Spinal cord (tissue), 10 donors: ENCODE data around the gene LEKR1. TPM values are rescaled to one million over a fixed set of nuclear protein-coding genes. Genes with fewer than 3 reads are reported as not detected.
A peak's percentile ranks its signal among the peaks of the same experiment; 100 is the strongest.

Experiments
- DNase-seq, 6 donors: peaks; one replicate each; pipeline versions ENCODE4 v3.0.0 to v3.0.0-alpha.2; 2013 to 2015; ENCODE audit warnings: low spot score in 6 of 6, low read depth in 4 of 6
- H3K27ac ChIP-seq: one replicate; pipeline ENCODE4 v1.5.1; 2013; ENCODE audit warnings: low read depth, low read length, control low read depth
- H3K27me3 ChIP-seq: one replicate; pipeline ENCODE4 v1.6.1; 2013; ENCODE audit warnings: low read length; ENCODE audit not compliant: control insufficient read depth, insufficient read depth
- H3K36me3 ChIP-seq: one replicate; pipeline ENCODE4 v1.6.1; 2013; ENCODE audit warnings: low read length; ENCODE audit not compliant: control insufficient read depth, insufficient read depth
- H3K4me1 ChIP-seq: one replicate; pipeline ENCODE4 v1.6.1; 2013; ENCODE audit warnings: low read length; ENCODE audit not compliant: control insufficient read depth, insufficient read depth
- H3K4me3 ChIP-seq: one replicate; pipeline ENCODE4 v1.5.1; 2013; ENCODE audit warnings: low read depth, low read length, control low read depth
- H3K9me3 ChIP-seq: one replicate; pipeline ENCODE4 v1.6.1; 2013; ENCODE audit warnings: low read length; ENCODE audit not compliant: control insufficient read depth, insufficient read depth
- WGBS: methylation state at CpG from one replicate; pipeline ENCODE4 v1.1.5; 2013; ENCODE audit warnings: missing lambda C conversion rate; ENCODE audit not compliant: insufficient coverage; 5-methylcytosine and 5-hydroxymethylcytosine counted together
- polyA plus RNA-seq, 2 donors: library from polyadenylated mRNA; unstranded; fragments of 120-200 nt; gene quantifications; one replicate each; pipeline ENCODE4 v1.2.1, GENCODE V29; 2013; ENCODE audit not compliant: insufficient read length in 2 of 2
- total RNA-seq, 2 donors: library from RNA; depleted of rRNA in 1 of 2; stranded (reverse); fragments of 120-200 nt in 1 of 2; fragments of >200 nt in 1 of 2; gene quantifications; one replicate each; pipeline versions ENCODE4 v1.2.3 to v1.2.4, GENCODE V29; 2013 to 2014
- donor health status: healthy.

LEKR1 gene
- total and polyA plus RNA-seq, 4 donors, result 1.7 to 2.4 (median 1.9) TPM

- H3K27ac ChIP-seq, result no peak overlapping the region
- no peaks in the 10 kb centered on the region for H3K4me1 ChIP-seq
- no peak overlapping the region for H3K4me3 ChIP-seq
- DNase-seq, result no peak
- H3K9me3 ChIP-seq, result no peaks in the 10 kb centered on the region
- 92% methylated on average over 2 of the region's 3 CpGs for WGBS
- no peaks in the 10 kb centered on the region for H3K36me3 ChIP-seq
- H3K27me3 ChIP-seq, result no peaks in the 10 kb centered on the region
Measured at GRCh38 chr3:156981005-156981404, 154.9 kb downstream of the LEKR1 start.

- no peaks in the 10 kb centered on the region for H3K36me3 ChIP-seq
Measured at GRCh38 chr3:156983559-156983958, 157.4 kb downstream of the LEKR1 start.

GRCh38 chr3:156985711-156986110, 159.6 kb downstream of the LEKR1 start:
- Histone ChIP-seq H3K36me3 (no peaks in the 10 kb centered on the region), H3K27ac (no peak overlapping the region), H3K4me1 (no peaks in the 10 kb centered on the region), H3K27me3 (no peaks in the 10 kb centered on the region), H3K4me3 (no peak overlapping the region), H3K9me3 (no peaks in the 10 kb centered on the region)
- WGBS, result 90% methylated on average over 5 of the region's 5 CpGs
- DNase-seq, result no peak

More at GRCh38 chr3:156983559-156983958, 157.4 kb downstream of the LEKR1 start:
- H3K27me3 ChIP-seq, result no peaks in the 10 kb centered on the region
- no peak overlapping the region for H3K27ac ChIP-seq
- H3K4me3 ChIP-seq, result no peak overlapping the region
- H3K9me3 ChIP-seq, result no peaks in the 10 kb centered on the region
- peak in 1 of 6 donors; percentile 2 for DNase-seq
- H3K4me1 ChIP-seq, result no peaks in the 10 kb centered on the region

DNA sequence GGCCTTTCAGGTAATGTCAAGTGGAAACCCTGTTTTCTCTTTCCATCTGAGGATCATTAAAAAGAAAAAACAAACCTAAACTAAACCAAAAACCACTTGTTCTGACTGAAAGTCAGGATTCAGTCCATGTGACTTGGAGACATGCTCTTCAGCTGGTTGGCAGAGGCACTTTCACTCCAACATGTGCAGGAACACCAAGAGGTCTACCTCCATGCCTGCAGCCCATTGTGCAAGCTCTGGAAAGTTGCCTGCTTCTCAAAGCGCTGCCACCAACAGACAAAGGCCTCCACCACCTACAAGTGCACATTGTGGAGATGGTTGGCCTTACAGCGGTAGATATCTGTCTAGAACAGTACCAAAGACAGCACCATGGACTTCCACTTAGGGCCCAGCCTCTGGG, 161.8 kb downstream of the LEKR1 start:
- no CpG with 5 or more reads among the region's 2 CpGs for WGBS

DNA sequence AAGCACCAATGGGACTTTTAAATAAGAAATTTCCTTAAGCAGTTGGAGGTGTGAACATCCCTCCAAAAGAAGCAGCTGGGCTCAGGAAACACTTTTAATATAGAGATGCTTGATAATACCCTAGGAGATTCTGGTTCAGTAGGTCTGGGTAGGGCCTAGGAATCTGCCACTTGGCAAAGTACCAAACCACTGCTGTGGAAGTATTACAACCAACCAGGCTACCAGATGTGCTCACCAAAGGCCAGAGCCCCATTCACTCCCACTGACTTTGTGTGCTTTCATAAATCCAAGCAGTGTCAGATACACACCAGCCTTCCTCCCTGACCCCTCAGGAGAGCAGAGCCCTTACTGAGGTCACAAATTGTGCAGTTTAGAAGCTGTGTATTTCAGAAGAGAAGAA, 171.2 kb downstream of the LEKR1 start:
- Histone ChIP-seq H3K36me3 (no peaks in the 10 kb centered on the region), H3K4me3 (no peak overlapping the region), H3K4me1 (no peaks in the 10 kb centered on the region), H3K27me3 (no peaks in the 10 kb centered on the region), H3K27ac (no peak overlapping the region), H3K9me3 (no peaks in the 10 kb centered on the region)
- peak in 1 of 6 donors; percentile 4 for DNase-seq

More for the DNA sequence above, 161.8 kb downstream of the LEKR1 start:
- Histone ChIP-seq H3K4me1 (no peaks in the 10 kb centered on the region), H3K9me3 (no peaks in the 10 kb centered on the region), H3K27me3 (no peaks in the 10 kb centered on the region), H3K27ac (no peak overlapping the region), H3K4me3 (no peak overlapping the region), H3K36me3 (no peaks in the 10 kb centered on the region)
- no peak for DNase-seq

GRCh38 chr3:157001221-157001957, 175.2 kb downstream of the LEKR1 start:
- H3K4me3 ChIP-seq, result no peak overlapping the region

DNA sequence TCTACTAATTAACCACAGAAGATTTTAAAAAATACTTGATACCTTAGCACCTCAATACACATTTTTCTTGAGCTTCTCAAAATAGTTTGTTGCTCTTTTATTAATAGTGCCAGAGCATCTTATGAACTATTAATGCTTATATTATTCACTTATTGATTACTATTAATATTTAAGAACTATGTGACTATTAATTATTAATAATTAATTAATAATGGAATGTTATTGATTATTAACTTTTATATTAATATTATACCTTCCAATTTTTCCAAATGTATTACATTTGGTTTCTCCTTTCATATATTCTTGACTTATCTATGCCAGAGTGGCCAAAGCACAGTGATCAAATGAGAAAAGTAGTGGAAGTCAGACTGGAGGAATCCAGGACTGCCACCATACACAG, 195.5 kb downstream of the LEKR1 start:
- no peak for DNase-seq
- Histone ChIP-seq H3K27ac (no peak overlapping the region), H3K4me3 (no peak overlapping the region), H3K36me3 (no peaks in the 10 kb centered on the region), H3K27me3 (no peaks in the 10 kb centered on the region), H3K9me3 (no peaks in the 10 kb centered on the region), H3K4me1 (no peaks in the 10 kb centered on the region)

More at GRCh38 chr3:157001221-157001957, 175.2 kb downstream of the LEKR1 start:
- H3K9me3 ChIP-seq, result no peaks in the 10 kb centered on the region
- H3K36me3 ChIP-seq, result no peaks in the 10 kb centered on the region
- H3K27me3 ChIP-seq, result no peaks in the 10 kb centered on the region
- no peak overlapping the region for H3K27ac ChIP-seq
- H3K4me1 ChIP-seq, result no peaks in the 10 kb centered on the region
- DNase-seq, result peak in 1 of 6 donors; percentile 30
- WGBS, result no CpG with 5 or more reads among the region's 2 CpGs

- no peaks in the 10 kb centered on the region for H3K4me1 ChIP-seq
- H3K9me3 ChIP-seq, result no peaks in the 10 kb centered on the region
- no peak overlapping the region for H3K27ac ChIP-seq
- no peak overlapping the region for H3K4me3 ChIP-seq
- H3K36me3 ChIP-seq, result no peaks in the 10 kb centered on the region
- no peak for DNase-seq
- H3K27me3 ChIP-seq, result no peaks in the 10 kb centered on the region
Measured at GRCh38 chr3:157023226-157023625, 197.1 kb downstream of the LEKR1 start.

GRCh38 chr3:157026091-157026490, 199.9 kb downstream of the LEKR1 start:
- no peak overlapping the region for H3K27ac ChIP-seq
- H3K27me3 ChIP-seq, result no peaks in the 10 kb centered on the region
- H3K4me1 ChIP-seq, result no peaks in the 10 kb centered on the region
- WGBS, result no CpG with 5 or more reads among the region's 1 CpG
- DNase-seq, result no peak
- no peaks in the 10 kb centered on the region for H3K36me3 ChIP-seq
- no peak overlapping the region for H3K4me3 ChIP-seq
- no peaks in the 10 kb centered on the region for H3K9me3 ChIP-seq

DNA sequence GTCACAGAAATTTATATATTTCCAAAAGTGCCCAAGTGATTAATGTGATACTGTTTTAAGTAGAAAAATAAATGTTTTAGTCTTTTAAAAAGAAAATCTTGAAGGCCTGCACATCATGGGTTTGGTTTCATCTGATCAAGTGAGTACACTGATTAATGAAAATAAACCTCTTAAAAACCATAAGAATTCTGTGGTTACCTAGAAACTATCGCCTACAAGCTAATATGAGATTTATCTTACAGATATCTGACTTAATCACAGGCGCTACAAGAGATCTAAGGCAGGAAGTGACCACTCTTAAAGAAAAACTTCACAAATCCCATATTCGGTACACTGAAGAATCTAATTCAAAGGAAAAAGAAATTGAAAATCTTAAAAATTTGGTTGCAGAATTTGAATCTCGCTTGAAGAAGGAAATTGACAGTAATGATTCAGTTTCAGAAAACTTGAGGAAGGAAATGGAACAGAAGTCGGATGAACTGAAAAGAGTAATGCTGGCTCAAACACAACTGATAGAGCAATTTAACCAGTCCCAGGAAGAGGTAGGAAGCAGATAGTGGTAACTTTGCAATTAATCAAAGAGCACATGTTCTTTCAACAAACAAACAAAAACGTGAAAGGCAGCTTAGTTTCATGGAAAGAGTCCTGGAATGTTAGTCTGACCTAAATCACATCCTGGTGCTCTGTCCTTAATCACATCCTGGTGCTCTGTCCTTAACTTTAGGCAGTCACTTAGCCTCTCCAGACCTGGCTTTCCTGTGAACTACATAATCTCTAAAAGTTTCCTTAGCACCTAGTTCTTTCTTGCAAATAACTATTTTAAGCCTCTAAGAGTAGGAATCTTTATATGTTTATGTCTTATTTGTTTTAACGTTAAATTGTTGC, 201.9 kb downstream of the LEKR1 start:
- WGBS, result 55% methylated on average over 3 of the region's 7 CpGs
- Histone ChIP-seq H3K4me3 (no peak overlapping the region), H3K27me3 (no peaks in the 10 kb centered on the region), H3K27ac (no peak overlapping the region), H3K9me3 (no peaks in the 10 kb centered on the region), H3K4me1 (no peaks in the 10 kb centered on the region), H3K36me3 (no peaks in the 10 kb centered on the region)
- DNase-seq, result no peak
